Measurements from ENCODE around the gene CLDN8.

Gene CLDN8

GRCh38 chr21:30216041-30216723 is at the start of gene CLDN8:
TSS of gene CLDN8 (minus strand) at chr21:30216097. CDS start at chr21:30215925, 172 bp downstream.
- DNase-seq (ENCODE audit: low spot score): no peak

GRCh38 chr21:30257773-30258172 is 41.9 kb upstream of the CLDN8 start:
- DNase-seq (ENCODE audit: low spot score): peak; percentile 56

- no peak for DNase-seq (ENCODE audit: low spot score)
These were observed 40.2 kb upstream of the CLDN8 start for GRCh38 chr21:30256100-30256499.

GRCh38 chr21:30255679-30256078 is 39.8 kb upstream of the CLDN8 start:
- DNase-seq (ENCODE audit: low spot score): no peak

GRCh38 chr21:30251781-30252180 is 35.9 kb upstream of the CLDN8 start:
- DNase-seq (ENCODE audit: low spot score): no peak

GRCh38 chr21:30249936-30250335 is 34.0 kb upstream of the CLDN8 start:
- peak; percentile 63 for DNase-seq (ENCODE audit: low spot score)

- no peak for DNase-seq (ENCODE audit: low spot score)
These were observed 32.9 kb upstream of the CLDN8 start for GRCh38 chr21:30248844-30249243.

- no peak for DNase-seq (ENCODE audit: low spot score)
These were observed 29.2 kb upstream of the CLDN8 start for GRCh38 chr21:30245061-30245460.

GRCh38 chr21:30243691-30244090 is 27.8 kb upstream of the CLDN8 start:
- DNase-seq (ENCODE audit: low spot score): no peak

- no peak for DNase-seq (ENCODE audit: low spot score)
These were observed 24.8 kb upstream of the CLDN8 start for GRCh38 chr21:30240661-30241060.

- no peak for DNase-seq (ENCODE audit: low spot score)
These were observed 22.3 kb upstream of the CLDN8 start for GRCh38 chr21:30238168-30238567.

GRCh38 chr21:30234643-30235042 is 18.7 kb upstream of the CLDN8 start:
- DNase-seq (ENCODE audit: low spot score): peak; percentile 48

- DNase-seq (ENCODE audit: low spot score): no peak
These were observed 18.2 kb upstream of the CLDN8 start for GRCh38 chr21:30234050-30234449.

- no peak for DNase-seq (ENCODE audit: low spot score)
These were observed 17.5 kb upstream of the CLDN8 start for GRCh38 chr21:30233228-30234020.

GRCh38 chr21:30232011-30232410 is 16.1 kb upstream of the CLDN8 start:
- no peak for DNase-seq (ENCODE audit: low spot score)

- peak; percentile 79 for DNase-seq (ENCODE audit: low spot score)
These were observed 11.9 kb upstream of the CLDN8 start for GRCh38 chr21:30227633-30228404.

- DNase-seq (ENCODE audit: low spot score): no peak
These were observed 11.2 kb upstream of the CLDN8 start for GRCh38 chr21:30227128-30227527.

GRCh38 chr21:30223596-30223995 is 7.7 kb upstream of the CLDN8 start:
- no peak for DNase-seq (ENCODE audit: low spot score)

GRCh38 chr21:30222724-30223123 is 6.8 kb upstream of the CLDN8 start:
- DNase-seq (ENCODE audit: low spot score): no peak

- DNase-seq (ENCODE audit: low spot score): no peak
These were observed 4.8 kb downstream of the CLDN8 start for GRCh38 chr21:30211071-30211470.

- peak; percentile 44 for DNase-seq (ENCODE audit: low spot score)
These were observed 6.3 kb downstream of the CLDN8 start for GRCh38 chr21:30209601-30210000.

- DNase-seq (ENCODE audit: low spot score): peak; percentile 45
These were observed 8.7 kb downstream of the CLDN8 start for GRCh38 chr21:30207252-30207579.
